ENCODE data around the gene AFF3.

AFF3 gene

DNA sequence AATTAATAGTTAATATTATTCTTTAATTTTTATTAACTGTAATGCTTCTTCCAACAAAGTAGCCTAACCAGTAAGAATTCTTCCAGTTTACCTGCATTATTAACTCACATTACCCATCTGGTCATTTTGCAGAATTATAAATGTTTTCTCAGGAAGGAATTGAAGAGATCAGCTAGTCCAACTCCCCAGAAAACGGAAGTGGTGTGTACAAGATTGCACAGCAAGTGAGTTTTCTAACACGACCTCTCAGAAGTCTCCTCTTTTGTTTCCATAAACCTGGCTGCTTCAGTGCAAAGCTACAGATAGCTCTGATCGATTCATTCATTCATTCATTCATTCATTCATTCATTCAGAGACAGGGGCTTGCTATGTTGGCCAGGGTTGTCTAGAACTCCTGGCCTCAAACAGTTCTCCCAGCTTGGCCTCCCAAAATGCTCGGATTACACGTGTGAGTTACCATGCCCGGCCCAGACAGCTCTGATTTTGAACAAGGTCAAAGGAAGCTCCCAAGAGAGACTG lies 523.8 kb downstream of the AFF3 start:
- no peak overlapping the region for H3K9ac ChIP-seq (ENCODE audit: low read length)
- no peaks in the 10 kb centered on the region for H3K27me3 ChIP-seq (ENCODE audit: control insufficient read depth, insufficient read depth, low read length)
- no peak overlapping the region for H3K4me3 ChIP-seq (ENCODE audit: low read length)
- no peak overlapping the region for H3K27ac ChIP-seq (ENCODE audit: low read depth, low read length)
- H3K4me1 ChIP-seq (ENCODE audit: control insufficient read depth, insufficient read depth, low read length), result peaks cover 14% of the 10 kb centered on the region
- no peaks in the 10 kb centered on the region for H3K36me3 ChIP-seq (ENCODE audit: control insufficient read depth, insufficient read depth, low read length)

DNA sequence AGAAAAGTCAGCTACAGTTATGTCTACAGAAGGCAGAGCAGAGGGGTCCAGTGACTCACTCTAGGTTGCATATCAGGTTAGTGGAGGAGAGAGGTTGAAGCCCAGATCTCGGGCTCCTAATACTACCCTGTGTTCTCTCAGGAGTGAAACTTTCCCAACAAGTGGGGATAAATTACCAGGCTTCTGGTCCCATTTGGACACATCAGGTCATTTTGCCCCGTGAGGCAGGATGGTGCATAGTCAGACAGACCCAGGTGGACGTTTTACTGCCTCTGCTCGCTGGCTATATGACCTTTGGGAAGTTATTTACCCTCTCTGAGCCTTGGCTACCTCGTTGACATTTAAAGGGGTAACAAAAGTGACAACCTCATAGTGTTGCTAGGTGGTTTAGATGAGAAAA lies 524.6 kb downstream of the AFF3 start:
- Histone ChIP-seq H3K27ac (ENCODE audit: low read depth, low read length) (no peak overlapping the region), H3K27me3 (ENCODE audit: control insufficient read depth, insufficient read depth, low read length) (no peaks in the 10 kb centered on the region), H3K9ac (ENCODE audit: low read length) (no peak overlapping the region), H3K4me3 (ENCODE audit: low read length) (no peak overlapping the region), H3K4me1 (ENCODE audit: control insufficient read depth, insufficient read depth, low read length) (peaks cover 13% of the 10 kb centered on the region), H3K36me3 (ENCODE audit: control insufficient read depth, insufficient read depth, low read length) (no peaks in the 10 kb centered on the region)

DNA sequence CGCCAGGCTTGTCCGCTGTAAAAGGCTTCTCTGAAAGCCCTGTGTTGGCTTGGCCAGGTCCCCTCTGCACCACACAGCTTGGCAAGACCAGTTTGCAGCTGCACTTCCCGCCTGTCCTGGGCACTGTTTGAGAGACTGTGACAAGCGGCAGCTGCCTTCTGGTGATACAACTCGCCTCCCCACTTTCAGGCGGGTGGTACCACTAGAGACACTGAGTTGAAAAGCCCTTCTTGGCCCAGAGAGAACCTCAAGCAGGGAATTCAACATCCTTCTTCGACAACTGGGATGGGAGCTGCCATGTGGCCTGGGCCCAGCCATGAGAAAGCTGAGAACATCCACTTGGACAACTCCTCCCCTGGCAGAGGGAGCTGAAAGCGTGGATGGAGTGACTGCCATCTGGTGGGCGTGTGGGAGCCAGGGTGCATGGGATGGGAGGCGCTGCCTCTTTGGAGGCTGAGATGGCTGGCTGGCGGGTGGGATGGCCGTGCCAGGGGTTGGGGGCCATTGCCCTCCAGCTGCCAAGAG lies 527.1 kb downstream of the AFF3 start:
- Histone ChIP-seq H3K4me1 (ENCODE audit: control insufficient read depth, insufficient read depth, low read length) (no peaks in the 10 kb centered on the region), H3K36me3 (ENCODE audit: control insufficient read depth, insufficient read depth, low read length) (no peaks in the 10 kb centered on the region), H3K9ac (ENCODE audit: low read length) (no peak overlapping the region), H3K4me3 (ENCODE audit: low read length) (no peak overlapping the region), H3K27me3 (ENCODE audit: control insufficient read depth, insufficient read depth, low read length) (no peaks in the 10 kb centered on the region), H3K27ac (ENCODE audit: low read depth, low read length) (no peak overlapping the region)

DNA sequence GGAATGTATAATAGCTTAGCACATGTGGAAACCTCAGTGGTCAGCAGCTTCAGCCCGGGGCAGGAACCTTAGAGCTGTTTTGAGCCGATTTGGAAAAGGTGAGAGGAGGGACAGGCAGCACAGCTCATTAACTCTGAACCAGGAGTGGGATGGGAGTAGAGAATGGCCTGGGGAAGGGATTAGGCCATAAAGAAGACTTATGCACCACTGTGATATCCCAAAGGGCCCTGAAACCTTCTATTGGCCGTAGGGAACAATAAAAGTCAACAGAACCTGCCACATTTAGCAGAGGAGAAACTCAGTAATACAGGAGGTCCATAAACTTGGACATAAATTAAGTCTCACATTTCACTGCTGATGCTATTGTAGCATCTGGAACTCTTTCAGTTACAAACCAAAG lies 528.4 kb downstream of the AFF3 start:
- Histone ChIP-seq H3K9ac (ENCODE audit: low read length) (no peak overlapping the region), H3K36me3 (ENCODE audit: control insufficient read depth, insufficient read depth, low read length) (no peaks in the 10 kb centered on the region), H3K4me1 (ENCODE audit: control insufficient read depth, insufficient read depth, low read length) (no peaks in the 10 kb centered on the region), H3K4me3 (ENCODE audit: low read length) (no peak overlapping the region), H3K27ac (ENCODE audit: low read depth, low read length) (no peak overlapping the region), H3K27me3 (ENCODE audit: control insufficient read depth, insufficient read depth, low read length) (no peaks in the 10 kb centered on the region)

DNA sequence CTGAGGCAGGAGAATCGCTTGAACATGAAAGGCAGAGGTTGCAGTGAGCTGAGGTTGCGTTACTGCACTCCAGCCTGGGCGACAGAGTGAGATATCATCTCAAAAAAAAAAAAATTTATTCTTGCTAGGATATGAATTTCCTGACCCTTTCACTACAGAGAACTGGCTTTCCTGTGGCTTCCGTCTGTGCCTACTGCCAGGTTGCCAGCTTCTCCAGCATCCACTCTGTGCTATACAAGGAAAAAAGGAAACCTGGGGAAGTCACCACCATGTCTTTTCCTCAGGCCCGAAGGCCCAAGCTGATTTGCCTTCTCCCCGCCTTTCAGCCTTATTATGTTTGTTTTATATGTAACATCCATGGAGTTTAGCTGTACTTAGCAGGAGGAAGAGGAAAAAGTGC lies 530.6 kb downstream of the AFF3 start:
- Histone ChIP-seq H3K4me1 (ENCODE audit: control insufficient read depth, insufficient read depth, low read length) (no peaks in the 10 kb centered on the region), H3K36me3 (ENCODE audit: control insufficient read depth, insufficient read depth, low read length) (no peaks in the 10 kb centered on the region), H3K4me3 (ENCODE audit: low read length) (no peak overlapping the region), H3K27ac (ENCODE audit: low read depth, low read length) (no peak overlapping the region), H3K27me3 (ENCODE audit: control insufficient read depth, insufficient read depth, low read length) (no peaks in the 10 kb centered on the region), H3K9ac (ENCODE audit: low read length) (no peak overlapping the region)

DNA sequence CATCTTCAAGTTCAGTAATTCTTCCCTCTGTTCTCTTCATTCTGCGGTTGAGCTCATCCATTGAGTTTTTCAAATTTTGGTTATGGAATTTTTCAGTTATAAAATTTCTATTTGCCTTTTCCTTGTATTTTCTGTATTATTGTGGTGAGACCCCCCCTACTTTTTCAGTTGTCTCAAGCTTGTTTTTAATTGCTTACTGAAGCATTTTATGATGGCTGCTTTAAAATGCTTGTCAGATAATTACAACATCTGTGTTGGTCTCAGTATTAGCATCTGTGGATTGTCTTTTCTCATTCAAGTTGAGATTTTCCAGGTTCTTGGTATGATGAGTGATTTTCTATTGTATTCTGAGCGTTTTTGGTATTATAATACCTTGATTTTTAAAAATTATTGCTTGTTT lies 531.4 kb downstream of the AFF3 start:
- no peak overlapping the region for H3K4me3 ChIP-seq (ENCODE audit: low read length)

DNA sequence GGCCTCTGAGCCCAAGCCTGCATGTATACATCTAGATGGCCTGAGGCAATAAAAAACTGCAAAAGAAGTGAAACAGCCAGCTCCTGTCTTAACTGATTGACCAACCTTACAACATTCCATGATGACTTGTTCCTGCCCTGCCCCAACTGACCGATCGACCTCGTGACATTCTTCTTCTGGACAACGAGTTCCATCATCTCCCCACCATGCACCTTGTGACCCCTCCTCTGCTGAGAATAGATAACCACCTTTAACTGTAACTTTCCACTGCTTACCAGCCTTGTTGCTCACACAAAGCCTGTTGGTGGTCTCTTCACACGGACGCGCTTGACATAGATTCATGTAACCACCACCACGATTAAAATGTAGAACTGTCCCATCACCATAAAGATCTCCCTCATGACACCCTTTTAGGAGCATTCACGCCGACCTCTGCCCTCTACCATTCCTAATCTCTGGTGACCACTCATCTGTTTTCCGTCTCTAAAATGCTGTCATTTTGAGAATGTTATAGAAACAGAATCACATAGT lies 532.5 kb downstream of the AFF3 start:
- Histone ChIP-seq H3K9ac (ENCODE audit: low read length) (no peak overlapping the region), H3K36me3 (ENCODE audit: control insufficient read depth, insufficient read depth, low read length) (no peaks in the 10 kb centered on the region), H3K27ac (ENCODE audit: low read depth, low read length) (no peak overlapping the region), H3K4me1 (ENCODE audit: control insufficient read depth, insufficient read depth, low read length) (no peaks in the 10 kb centered on the region), H3K4me3 (ENCODE audit: low read length) (no peak overlapping the region), H3K27me3 (ENCODE audit: control insufficient read depth, insufficient read depth, low read length) (no peaks in the 10 kb centered on the region)

More for the DNA sequence above, 531.4 kb downstream of the AFF3 start:
- Histone ChIP-seq H3K27me3 (ENCODE audit: control insufficient read depth, insufficient read depth, low read length) (no peaks in the 10 kb centered on the region), H3K4me1 (ENCODE audit: control insufficient read depth, insufficient read depth, low read length) (no peaks in the 10 kb centered on the region), H3K36me3 (ENCODE audit: control insufficient read depth, insufficient read depth, low read length) (no peaks in the 10 kb centered on the region), H3K27ac (ENCODE audit: low read depth, low read length) (no peak overlapping the region), H3K9ac (ENCODE audit: low read length) (no peak overlapping the region)

DNA sequence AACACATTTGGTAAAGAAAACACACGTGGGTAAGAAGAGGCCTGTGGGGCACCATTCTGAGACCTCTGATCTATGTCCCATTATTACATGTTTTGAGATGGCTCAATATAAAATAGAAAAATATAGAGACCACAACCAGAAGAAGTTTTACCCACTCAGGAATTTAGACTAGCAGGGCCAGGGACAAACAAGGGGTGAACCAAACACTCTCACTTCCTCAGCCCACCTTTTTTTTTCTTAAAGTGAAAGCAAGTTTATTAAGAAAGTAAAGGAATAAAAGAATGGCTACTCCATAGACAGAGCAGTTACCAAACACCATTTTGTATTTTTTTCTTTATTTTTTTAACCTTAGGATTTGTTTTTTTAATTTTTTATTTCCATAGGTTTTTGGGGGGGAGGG lies 533.5 kb downstream of the AFF3 start:
- H3K9ac ChIP-seq (ENCODE audit: low read length), result no peak overlapping the region
- no peak overlapping the region for H3K4me3 ChIP-seq (ENCODE audit: low read length)
- no peaks in the 10 kb centered on the region for H3K36me3 ChIP-seq (ENCODE audit: control insufficient read depth, insufficient read depth, low read length)
- H3K27me3 ChIP-seq (ENCODE audit: control insufficient read depth, insufficient read depth, low read length), result no peaks in the 10 kb centered on the region
- no peaks in the 10 kb centered on the region for H3K4me1 ChIP-seq (ENCODE audit: control insufficient read depth, insufficient read depth, low read length)
- no peak overlapping the region for H3K27ac ChIP-seq (ENCODE audit: low read depth, low read length)

DNA sequence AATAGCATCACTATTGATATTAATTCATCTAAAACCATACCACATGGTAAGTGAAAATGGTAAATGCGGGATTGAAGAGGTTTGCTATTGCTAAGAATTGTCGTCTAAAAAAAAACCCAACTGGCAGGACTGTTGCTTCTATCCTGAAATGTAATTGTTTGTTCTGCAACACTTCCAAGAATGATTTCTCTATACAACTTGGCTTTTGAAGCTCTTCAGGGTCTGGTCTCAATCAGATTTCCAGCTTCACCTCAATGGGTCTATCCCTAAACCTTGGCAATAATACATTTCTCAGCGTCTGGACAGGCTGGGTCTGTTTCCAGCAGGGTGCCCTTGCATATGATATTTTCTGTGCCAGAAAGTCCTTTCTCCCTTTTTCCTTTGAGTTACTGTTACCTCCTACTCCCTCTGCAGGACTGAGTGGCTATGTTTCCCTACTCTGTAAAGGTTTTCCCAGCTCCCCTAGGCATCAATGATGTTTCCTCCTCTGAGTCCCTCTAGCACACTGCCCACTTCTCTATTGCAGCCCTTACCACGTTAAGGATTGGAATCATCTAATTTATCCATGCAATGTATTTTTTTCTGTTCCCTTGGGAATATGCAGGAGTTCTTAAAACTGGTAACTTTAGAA lies 534.4 kb downstream of the AFF3 start:
- H3K4me1 ChIP-seq (ENCODE audit: control insufficient read depth, insufficient read depth, low read length), result no peaks in the 10 kb centered on the region
- no peaks in the 10 kb centered on the region for H3K27me3 ChIP-seq (ENCODE audit: control insufficient read depth, insufficient read depth, low read length)
- H3K9ac ChIP-seq (ENCODE audit: low read length), result no peak overlapping the region
- no peaks in the 10 kb centered on the region for H3K36me3 ChIP-seq (ENCODE audit: control insufficient read depth, insufficient read depth, low read length)
- H3K27ac ChIP-seq (ENCODE audit: low read depth, low read length), result no peak overlapping the region
- no peak overlapping the region for H3K4me3 ChIP-seq (ENCODE audit: low read length)

DNA sequence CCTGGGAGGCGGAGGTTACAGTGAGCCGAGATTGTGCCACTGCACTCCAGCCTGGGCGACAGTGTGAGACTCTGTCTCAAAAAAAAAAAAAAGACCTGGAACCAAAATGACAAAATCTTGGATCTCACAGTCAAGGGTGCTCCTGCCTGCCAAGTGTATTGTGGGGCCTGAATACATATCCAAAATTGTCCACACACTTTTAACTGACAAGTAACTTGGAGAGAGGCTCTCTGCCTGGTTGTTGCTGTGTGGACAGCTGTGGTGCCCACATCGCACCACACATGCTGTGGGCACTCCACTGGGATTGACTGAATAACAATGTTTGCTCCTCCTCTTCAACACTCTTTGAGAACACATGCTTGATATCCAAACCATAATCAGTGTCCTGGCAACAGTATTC lies 534.9 kb downstream of the AFF3 start:
- H3K27me3 ChIP-seq (ENCODE audit: control insufficient read depth, insufficient read depth, low read length), result no peaks in the 10 kb centered on the region
- no peaks in the 10 kb centered on the region for H3K36me3 ChIP-seq (ENCODE audit: control insufficient read depth, insufficient read depth, low read length)
- H3K4me3 ChIP-seq (ENCODE audit: low read length), result no peak overlapping the region
- no peak overlapping the region for H3K9ac ChIP-seq (ENCODE audit: low read length)
- no peaks in the 10 kb centered on the region for H3K4me1 ChIP-seq (ENCODE audit: control insufficient read depth, insufficient read depth, low read length)
- no peak overlapping the region for H3K27ac ChIP-seq (ENCODE audit: low read depth, low read length)

DNA sequence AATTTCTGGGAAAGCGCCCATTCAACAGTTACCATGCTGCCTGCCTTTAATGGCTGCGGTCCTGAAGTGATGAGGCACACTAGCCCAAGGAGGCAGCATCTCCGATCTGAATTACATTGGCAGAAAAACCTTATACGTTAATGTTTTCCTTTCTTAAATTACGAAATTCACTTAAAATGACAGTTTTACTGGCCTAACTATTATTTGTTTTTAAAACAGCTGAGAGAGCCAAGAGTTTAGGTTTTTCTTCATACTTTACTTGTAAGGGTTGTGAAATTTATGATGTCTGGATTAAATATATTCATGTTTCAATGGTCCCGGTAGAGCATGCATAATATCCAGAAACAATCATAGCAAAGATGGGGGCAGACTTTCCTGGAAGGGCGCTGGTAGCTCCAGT lies 537.4 kb downstream of the AFF3 start:
- Histone ChIP-seq H3K27ac (ENCODE audit: low read depth, low read length) (no peak overlapping the region), H3K36me3 (ENCODE audit: control insufficient read depth, insufficient read depth, low read length) (no peaks in the 10 kb centered on the region), H3K27me3 (ENCODE audit: control insufficient read depth, insufficient read depth, low read length) (no peaks in the 10 kb centered on the region), H3K9ac (ENCODE audit: low read length) (no peak overlapping the region), H3K4me3 (ENCODE audit: low read length) (no peak overlapping the region), H3K4me1 (ENCODE audit: control insufficient read depth, insufficient read depth, low read length) (no peaks in the 10 kb centered on the region)

DNA sequence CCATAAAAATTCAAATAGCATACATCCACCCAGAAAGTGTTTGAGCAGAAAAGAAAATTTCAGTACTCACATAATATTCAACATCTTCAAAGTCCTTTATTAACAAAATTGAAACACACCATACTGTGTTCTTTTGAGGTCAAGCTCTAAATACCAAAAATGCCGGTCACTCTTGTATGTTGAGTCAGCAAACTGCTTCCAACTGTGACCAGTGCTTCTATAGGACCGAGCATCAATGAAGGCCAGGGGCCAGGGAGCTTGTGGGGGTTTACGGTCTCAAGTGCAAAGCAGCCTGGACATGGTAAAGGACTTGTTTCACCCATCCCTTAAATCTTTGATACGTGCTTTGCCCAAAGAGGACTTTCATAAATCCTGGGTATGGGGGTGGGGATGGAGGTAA lies 539.9 kb downstream of the AFF3 start:
- Histone ChIP-seq H3K27ac (ENCODE audit: low read depth, low read length) (no peak overlapping the region), H3K36me3 (ENCODE audit: control insufficient read depth, insufficient read depth, low read length) (no peaks in the 10 kb centered on the region), H3K27me3 (ENCODE audit: control insufficient read depth, insufficient read depth, low read length) (no peaks in the 10 kb centered on the region), H3K4me3 (ENCODE audit: low read length) (no peak overlapping the region), H3K4me1 (ENCODE audit: control insufficient read depth, insufficient read depth, low read length) (no peaks in the 10 kb centered on the region), H3K9ac (ENCODE audit: low read length) (no peak overlapping the region)
